Measurements from ENCODE around the gene BNIP3.

The BNIP3 gene

GRCh38 chr10:131974034-131974817 is 7.5 kb downstream of the BNIP3 start:
- Histone ChIP-seq H3K79me2 (ENCODE audit: insufficient read depth, low read length) (peaks cover 33% of the 10 kb centered on the region; the same call in 1 of the 2 replicates), H3K9ac (ENCODE audit: low read length) (no peak overlapping the region), H3K36me3 (ENCODE audit: low read length) (no peaks in the 10 kb centered on the region), H3K4me2 (ENCODE audit: low read depth, low read length, poor library complexity, severe bottlenecking) (no peak overlapping the region), H3K9me2 (replicated peaks; ENCODE audit: insufficient read depth, low read length) (no peaks in the 10 kb centered on the region), H3K27ac (ENCODE audit: low read depth, low read length) (no peak overlapping the region), H3K9me3 (ENCODE audit: insufficient read depth, low read length) (no peaks in the 10 kb centered on the region), H2AFZ (ENCODE audit: low read depth, low read length, severe bottlenecking) (no peak overlapping the region), H3K27me3 (ENCODE audit: low read length) (no peaks in the 10 kb centered on the region), H3K4me3 (ENCODE audit: insufficient read depth, low read length, poor library complexity, severe bottlenecking) (no peak overlapping the region), H4K20me1 (ENCODE audit: low read depth, low read length) (no peaks in the 10 kb centered on the region), H3F3A (ENCODE audit: insufficient read depth) (no peaks in the 10 kb centered on the region)
- TF ChIP-seq CTCF (IDR thresholded peaks at IDR 0.05; ENCODE audit: insufficient read depth, low read length, poor library complexity, severe bottlenecking) (no peak), EZH2phosphoT487 (conservative IDR thresholded peaks at IDR 0.05; ENCODE audit: low read length) (no peak)

GRCh38 chr10:131973160-131973951 is 8.4 kb downstream of the BNIP3 start:
- H3K27me3 ChIP-seq (ENCODE audit: low read length), result no peaks in the 10 kb centered on the region
- peaks cover 2% of the 10 kb centered on the region; the same call in 1 of the 2 replicates for H3K36me3 ChIP-seq (ENCODE audit: low read length)
- H3K4me3 ChIP-seq (ENCODE audit: insufficient read depth, low read length, poor library complexity, severe bottlenecking), result no peak overlapping the region
- no peaks in the 10 kb centered on the region for H3K9me3 ChIP-seq (ENCODE audit: insufficient read depth, low read length)
- no peak for TF ChIP-seq CTCF (IDR thresholded peaks at IDR 0.05; ENCODE audit: insufficient read depth, low read length, poor library complexity, severe bottlenecking)
- TF ChIP-seq EZH2phosphoT487 (conservative IDR thresholded peaks at IDR 0.05; ENCODE audit: low read length), result no peak
- no peaks in the 10 kb centered on the region for H3F3A ChIP-seq (ENCODE audit: insufficient read depth)
- no peak overlapping the region for H3K27ac ChIP-seq (ENCODE audit: low read depth, low read length)
- no peak overlapping the region for H3K4me2 ChIP-seq (ENCODE audit: low read depth, low read length, poor library complexity, severe bottlenecking)
- no peak overlapping the region for H3K9ac ChIP-seq (ENCODE audit: low read length)
- no peaks in the 10 kb centered on the region for H3K9me2 ChIP-seq (replicated peaks; ENCODE audit: insufficient read depth, low read length)
- no peaks in the 10 kb centered on the region for H4K20me1 ChIP-seq (ENCODE audit: low read depth, low read length)
- peaks cover 26% of the 10 kb centered on the region; the same call in 1 of the 2 replicates for H3K79me2 ChIP-seq (ENCODE audit: insufficient read depth, low read length)
- no peak overlapping the region for H2AFZ ChIP-seq (ENCODE audit: low read depth, low read length, severe bottlenecking)

GRCh38 chr10:131972474-131973071 is 9.2 kb downstream of the BNIP3 start:
- peaks cover 20% of the 10 kb centered on the region; the same call in 1 of the 2 replicates for H3K79me2 ChIP-seq (ENCODE audit: insufficient read depth, low read length)
- no peak overlapping the region for H3K27ac ChIP-seq (ENCODE audit: low read depth, low read length)
- H3K36me3 ChIP-seq (ENCODE audit: low read length), result peaks cover 2% of the 10 kb centered on the region; the same call in 1 of the 2 replicates

More at GRCh38 chr10:131972474-131973071, 9.2 kb downstream of the BNIP3 start:
- Histone ChIP-seq H3K9me3 (ENCODE audit: insufficient read depth, low read length) (no peaks in the 10 kb centered on the region), H3F3A (ENCODE audit: insufficient read depth) (no peaks in the 10 kb centered on the region), H3K27me3 (ENCODE audit: low read length) (no peaks in the 10 kb centered on the region), H2AFZ (ENCODE audit: low read depth, low read length, severe bottlenecking) (no peak overlapping the region), H3K4me2 (ENCODE audit: low read depth, low read length, poor library complexity, severe bottlenecking) (no peak overlapping the region), H3K9me2 (replicated peaks; ENCODE audit: insufficient read depth, low read length) (no peaks in the 10 kb centered on the region), H3K4me3 (ENCODE audit: insufficient read depth, low read length, poor library complexity, severe bottlenecking) (no peak overlapping the region), H4K20me1 (ENCODE audit: low read depth, low read length) (no peaks in the 10 kb centered on the region), H3K9ac (ENCODE audit: low read length) (no peak overlapping the region)
- TF ChIP-seq EZH2phosphoT487 (conservative IDR thresholded peaks at IDR 0.05; ENCODE audit: low read length), result no peak
- no peak for TF ChIP-seq CTCF (IDR thresholded peaks at IDR 0.05; ENCODE audit: insufficient read depth, low read length, poor library complexity, severe bottlenecking)
